ENCODE results near the gene SNX5.

DNA sequence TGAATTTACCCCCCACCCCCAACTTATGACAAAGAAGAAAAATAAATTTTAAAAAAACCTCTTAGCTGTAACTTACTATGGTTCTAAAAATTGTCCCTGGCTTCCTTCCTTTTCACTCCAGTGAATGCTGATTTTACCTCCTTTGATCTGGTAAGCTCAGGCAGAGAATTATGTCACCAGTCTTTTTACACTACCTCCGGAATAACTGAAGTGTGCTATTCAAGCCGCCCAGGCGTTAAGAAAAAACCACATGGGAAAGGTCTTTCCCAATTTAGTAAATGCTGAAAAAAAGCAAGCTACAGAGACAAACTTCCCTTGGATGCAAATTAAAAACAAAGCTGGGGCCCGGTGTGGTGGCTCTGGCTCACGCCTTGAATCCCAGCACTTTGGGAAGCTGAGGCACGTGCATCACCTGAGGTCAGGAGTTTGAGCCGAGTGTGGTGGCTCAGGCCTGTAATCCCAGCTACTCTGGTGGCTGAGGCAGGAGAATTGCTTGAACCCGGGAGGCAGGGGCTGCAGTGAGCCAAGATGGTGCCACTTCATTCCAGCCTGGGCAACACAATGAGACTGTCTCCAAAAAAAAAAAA, 12.4 kb downstream of the SNX5 start:
- TF ChIP-seq, protein P1, sequence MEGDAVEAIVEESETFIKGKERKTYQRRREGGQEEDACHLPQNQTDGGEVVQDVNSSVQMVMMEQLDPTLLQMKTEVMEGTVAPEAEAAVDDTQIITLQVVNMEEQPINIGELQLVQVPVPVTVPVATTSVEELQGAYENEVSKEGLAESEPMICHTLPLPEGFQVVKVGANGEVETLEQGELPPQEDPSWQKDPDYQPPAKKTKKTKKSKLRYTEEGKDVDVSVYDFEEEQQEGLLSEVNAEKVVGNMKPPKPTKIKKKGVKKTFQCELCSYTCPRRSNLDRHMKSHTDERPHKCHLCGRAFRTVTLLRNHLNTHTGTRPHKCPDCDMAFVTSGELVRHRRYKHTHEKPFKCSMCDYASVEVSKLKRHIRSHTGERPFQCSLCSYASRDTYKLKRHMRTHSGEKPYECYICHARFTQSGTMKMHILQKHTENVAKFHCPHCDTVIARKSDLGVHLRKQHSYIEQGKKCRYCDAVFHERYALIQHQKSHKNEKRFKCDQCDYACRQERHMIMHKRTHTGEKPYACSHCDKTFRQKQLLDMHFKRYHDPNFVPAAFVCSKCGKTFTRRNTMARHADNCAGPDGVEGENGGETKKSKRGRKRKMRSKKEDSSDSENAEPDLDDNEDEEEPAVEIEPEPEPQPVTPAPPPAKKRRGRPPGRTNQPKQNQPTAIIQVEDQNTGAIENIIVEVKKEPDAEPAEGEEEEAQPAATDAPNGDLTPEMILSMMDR (IDR thresholded peaks at IDR 0.05) = no peak
- TF ChIP-seq POLR2A (IDR thresholded peaks at IDR 0.05) = no peak
